ENCODE measurements around the gene MICU1. TPM values are rescaled to one million over a fixed set of nuclear protein-coding genes. Genes with fewer than 3 reads are reported as not detected.
A peak's percentile ranks its signal among the peaks of the same experiment; 100 is the strongest.

Gene MICU1
- total and polyA plus RNA-seq, 2 of the 13 experiments (the other 11 are each of a cell fraction or from before 2014, with no cell fraction given), result 32.5 to 56.1 TPM

GRCh38 chr10:72353965-72354355 is 271.9 kb downstream of the MICU1 start (continued):
- no peak for TF ChIP-seq TP53 (CRISPR knock-in tag; conservative IDR thresholded peaks at IDR 0.05)
- TF ChIP-seq ZNF501 (CRISPR knock-in tag; IDR thresholded peaks at IDR 0.05), result no peak
- TF ChIP-seq SAFB2 (CRISPR knock-in tag; IDR thresholded peaks at IDR 0.05; ENCODE audit: borderline replicate concordance, low read depth), result no peak
- TF ChIP-seq GTF2F1 (IDR thresholded peaks at IDR 0.05; ENCODE audit: low read length), result no peak
- TF ChIP-seq PRMT3 (CRISPR knock-in tag; IDR thresholded peaks at IDR 0.05; ENCODE audit: borderline replicate concordance, low read depth), result no peak
- no peak for TF ChIP-seq NR2C2 (CRISPR knock-in tag; IDR thresholded peaks at IDR 0.05; ENCODE audit: borderline replicate concordance)
- no peak for TF ChIP-seq HOXA9 (CRISPR knock-in tag; IDR thresholded peaks at IDR 0.05; ENCODE audit: borderline replicate concordance)
- TF ChIP-seq ZZZ3 (CRISPR knock-in tag; IDR thresholded peaks at IDR 0.05; ENCODE audit: borderline replicate concordance), result peak; percentile 19; the same call in 1 of the 2 replicates
- TF ChIP-seq ZNF607 (CRISPR knock-in tag; IDR thresholded peaks at IDR 0.05; ENCODE audit: borderline replicate concordance), result no peak
- TF ChIP-seq ZNF83 (CRISPR knock-in tag; IDR thresholded peaks at IDR 0.05; ENCODE audit: borderline replicate concordance), result no peak
- TF ChIP-seq, protein P1, sequence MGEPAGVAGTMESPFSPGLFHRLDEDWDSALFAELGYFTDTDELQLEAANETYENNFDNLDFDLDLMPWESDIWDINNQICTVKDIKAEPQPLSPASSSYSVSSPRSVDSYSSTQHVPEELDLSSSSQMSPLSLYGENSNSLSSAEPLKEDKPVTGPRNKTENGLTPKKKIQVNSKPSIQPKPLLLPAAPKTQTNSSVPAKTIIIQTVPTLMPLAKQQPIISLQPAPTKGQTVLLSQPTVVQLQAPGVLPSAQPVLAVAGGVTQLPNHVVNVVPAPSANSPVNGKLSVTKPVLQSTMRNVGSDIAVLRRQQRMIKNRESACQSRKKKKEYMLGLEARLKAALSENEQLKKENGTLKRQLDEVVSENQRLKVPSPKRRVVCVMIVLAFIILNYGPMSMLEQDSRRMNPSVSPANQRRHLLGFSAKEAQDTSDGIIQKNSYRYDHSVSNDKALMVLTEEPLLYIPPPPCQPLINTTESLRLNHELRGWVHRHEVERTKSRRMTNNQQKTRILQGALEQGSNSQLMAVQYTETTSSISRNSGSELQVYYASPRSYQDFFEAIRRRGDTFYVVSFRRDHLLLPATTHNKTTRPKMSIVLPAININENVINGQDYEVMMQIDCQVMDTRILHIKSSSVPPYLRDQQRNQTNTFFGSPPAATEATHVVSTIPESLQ (CRISPR knock-in tag; conservative IDR thresholded peaks at IDR 0.05), result no peak
- no peak for TF ChIP-seq SOX5 (CRISPR knock-in tag; IDR thresholded peaks at IDR 0.05; ENCODE audit: borderline replicate concordance)
- TF ChIP-seq TEAD2 (CRISPR knock-in tag; IDR thresholded peaks at IDR 0.05), result no peak
- no peak for TF ChIP-seq ZMYM3 (CRISPR knock-in tag; IDR thresholded peaks at IDR 0.05)
- TF ChIP-seq, protein P2, sequence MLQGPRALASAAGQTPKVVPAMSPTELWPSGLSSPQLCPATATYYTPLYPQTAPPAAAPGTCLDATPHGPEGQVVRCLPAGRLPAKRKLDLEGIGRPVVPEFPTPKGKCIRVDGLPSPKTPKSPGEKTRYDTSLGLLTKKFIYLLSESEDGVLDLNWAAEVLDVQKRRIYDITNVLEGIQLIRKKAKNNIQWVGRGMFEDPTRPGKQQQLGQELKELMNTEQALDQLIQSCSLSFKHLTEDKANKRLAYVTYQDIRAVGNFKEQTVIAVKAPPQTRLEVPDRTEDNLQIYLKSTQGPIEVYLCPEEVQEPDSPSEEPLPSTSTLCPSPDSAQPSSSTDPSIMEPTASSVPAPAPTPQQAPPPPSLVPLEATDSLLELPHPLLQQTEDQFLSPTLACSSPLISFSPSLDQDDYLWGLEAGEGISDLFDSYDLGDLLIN (CRISPR knock-in tag; IDR thresholded peaks at IDR 0.05; ENCODE audit: borderline replicate concordance), result no peak
- TF ChIP-seq, protein P3, sequence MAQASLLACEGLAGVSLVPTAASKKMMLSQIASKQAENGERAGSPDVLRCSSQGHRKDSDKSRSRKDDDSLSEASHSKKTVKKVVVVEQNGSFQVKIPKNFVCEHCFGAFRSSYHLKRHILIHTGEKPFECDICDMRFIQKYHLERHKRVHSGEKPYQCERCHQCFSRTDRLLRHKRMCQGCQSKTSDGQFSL (CRISPR knock-in tag; IDR thresholded peaks at IDR 0.05), result no peak
- no peak for TF ChIP-seq SMARCE1 (IDR thresholded peaks at IDR 0.05; ENCODE audit: borderline replicate concordance)
- no peak for TF ChIP-seq PCBP2 (optimal IDR thresholded peaks at IDR 0.05; ENCODE audit: low read depth, low read length, poor library complexity, severe bottlenecking)
- TF ChIP-seq IRX3 (CRISPR knock-in tag; IDR thresholded peaks at IDR 0.05; ENCODE audit: borderline replicate concordance, low read depth), result no peak
- TF ChIP-seq ESRRA (CRISPR knock-in tag; IDR thresholded peaks at IDR 0.05; ENCODE audit: low read depth), result no peak
- TF ChIP-seq ZNF512 (CRISPR knock-in tag; IDR thresholded peaks at IDR 0.05), result no peak
- 0 out of 2 replicates have a peak, but pooled peaks have one; percentile 14 for TF ChIP-seq ZXDC (CRISPR knock-in tag; IDR thresholded peaks at IDR 0.05)

Measured in HepG2 (cell line).